Tibial nerve (tissue), 4 donors: Measurements from ENCODE around the gene PDCD6IP.

Experiments used
- CTCF ChIP-seq, 5 experiments: fragments of 200-600 bp in 3 of 5; fragments of 450-650 bp in 2 of 5; sonication (generic) in 3 of 5; IDR thresholded peaks; one replicate each; pipeline ENCODE4 v1.5.1; 2016 to 2019; ENCODE audit warnings: antibody characterized with exemption in 5 of 5, mild to moderate bottlenecking in 3 of 5, moderate library complexity in 2 of 5
- EP300 ChIP-seq, 2 donors: sonication (generic); formaldehyde crosslinking; IDR thresholded peaks; one replicate each; pipeline ENCODE4 v1.6.1; 2017; ENCODE audit warnings: antibody characterized with exemption in 2 of 2, mild to moderate bottlenecking in 1 of 2
- POLR2A ChIP-seq, 2 donors: fragments of 450-650 bp; IDR thresholded peaks; one replicate each; pipeline ENCODE4 v1.6.1; 2017; ENCODE audit warnings: antibody characterized with exemption in 2 of 2, mild to moderate bottlenecking in 2 of 2, moderate library complexity in 2 of 2

GRCh38 chr3:33887478-33887877 lies 89.0 kb downstream of the PDCD6IP start:
- TF ChIP-seq CTCF (IDR thresholded peaks at IDR 0.05) (no peak), POLR2A (IDR thresholded peaks at IDR 0.05) (no peak), EP300 (IDR thresholded peaks at IDR 0.05) (no peak)
